Activated naive CD4-positive, alpha-beta T cell treated with anti-CD3 and anti-CD28 coated beads, Interleukin-2, amount 50 U/mL, for 72 hours (primary cell): ENCODE data around the gene HPS4. TPM values are rescaled to one million over a fixed set of nuclear protein-coding genes. Genes with fewer than 3 reads are reported as not detected.

Source experiments
- ATAC-seq, 2 donors: fragments of 150-1000 bp; cut with Tn5 transposase; 2 replicates each; pipeline ENCODE4 v1.10.0; 2021; ENCODE audit warnings: mild to moderate bottlenecking in 2 of 2, moderate library complexity in 2 of 2
- DNase-seq, 2 donors: peaks; one replicate each; pipeline ENCODE4 v3.0.0; 2021 to 2022; ENCODE audit warnings: low spot score in 2 of 2
- H3K27ac Mint-ChIP-seq, 2 donors: one replicate each; pipeline ENCODE4 v1.8.0; 2022; ENCODE audit warnings: mild to moderate bottlenecking in 2 of 2, mixed read lengths in 2 of 2
- H3K36me3 Mint-ChIP-seq, 2 donors: one replicate each; pipeline ENCODE4 v1.8.0; 2022; ENCODE audit warnings: mixed read lengths in 2 of 2
- H3K9me3 Mint-ChIP-seq, 2 donors: one replicate each; pipeline ENCODE4 v1.8.0; 2022; ENCODE audit warnings: mixed read lengths in 2 of 2
- total RNA-seq, 2 donors: library from RNA; stranded (reverse); gene quantifications; one replicate each; pipeline ENCODE4 v1.2.3, GENCODE V29; 2022

The HPS4 gene
- total RNA-seq, 2 donors from 2014 or later, result 51.3 to 62.6 TPM

DNA sequence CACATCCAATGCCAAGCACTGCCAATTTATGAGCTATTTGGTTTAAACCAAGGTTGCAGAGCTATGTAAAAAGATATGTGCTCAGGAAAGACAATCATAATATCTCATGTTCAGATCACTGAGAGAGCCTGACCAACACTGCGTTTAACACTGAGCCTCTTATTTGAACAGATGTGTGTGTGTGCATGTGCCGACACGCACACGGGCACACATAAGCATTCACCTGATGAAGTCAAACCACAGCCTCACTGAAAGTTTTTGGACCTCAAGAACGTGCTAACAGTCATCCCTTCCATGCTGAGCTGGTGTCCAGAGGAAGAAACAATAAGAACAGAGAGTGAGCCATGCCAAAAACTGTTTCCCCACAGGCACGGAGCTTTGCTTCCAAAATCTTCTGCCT lies 23.4 kb downstream of the HPS4 start:
- Mint-ChIP-seq H3K27ac (no peak overlapping the region), H3K36me3 (peaks cover 7 to 15% of the 10 kb centered on the region in 2 donors), H3K9me3 (no peaks in the 10 kb centered on the region)
- no peak for ATAC-seq
- DNase-seq, result no peak

DNA sequence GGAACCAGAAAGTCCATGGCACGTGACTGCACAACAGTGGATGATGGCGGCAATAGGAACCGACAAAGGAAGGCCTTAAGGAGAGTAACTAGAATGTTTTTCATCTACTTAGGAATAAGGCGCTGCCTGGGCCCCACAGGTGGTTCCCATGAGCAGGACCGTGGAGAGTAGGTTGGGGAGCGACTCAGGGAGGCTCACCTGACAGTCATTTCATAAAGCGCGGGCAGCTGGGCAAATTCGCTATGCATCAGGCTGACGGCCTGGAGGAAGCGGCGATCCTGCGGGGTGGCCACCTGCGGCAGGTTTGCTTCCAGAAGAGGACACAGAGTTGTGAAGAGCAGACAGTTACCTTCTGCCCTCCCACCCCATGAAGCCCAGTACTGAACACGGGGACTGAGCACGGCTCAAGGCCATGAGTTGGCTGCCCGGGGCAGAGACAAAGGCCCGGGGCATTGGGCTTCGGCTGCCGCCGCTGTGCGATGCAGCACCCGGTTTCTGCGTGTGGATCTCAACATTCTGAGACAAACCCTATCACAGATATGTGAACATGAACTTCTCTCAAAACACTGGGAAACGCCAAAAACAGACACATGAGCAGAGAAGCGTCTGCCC lies 25.8 kb downstream of the HPS4 start:
- Mint-ChIP-seq H3K9me3 (no peaks in the 10 kb centered on the region), H3K36me3 (peaks cover 0 to 12% of the 10 kb centered on the region in 2 donors), H3K27ac (no peak overlapping the region)
- ATAC-seq (no peak), DNase-seq (no peak)

DNA sequence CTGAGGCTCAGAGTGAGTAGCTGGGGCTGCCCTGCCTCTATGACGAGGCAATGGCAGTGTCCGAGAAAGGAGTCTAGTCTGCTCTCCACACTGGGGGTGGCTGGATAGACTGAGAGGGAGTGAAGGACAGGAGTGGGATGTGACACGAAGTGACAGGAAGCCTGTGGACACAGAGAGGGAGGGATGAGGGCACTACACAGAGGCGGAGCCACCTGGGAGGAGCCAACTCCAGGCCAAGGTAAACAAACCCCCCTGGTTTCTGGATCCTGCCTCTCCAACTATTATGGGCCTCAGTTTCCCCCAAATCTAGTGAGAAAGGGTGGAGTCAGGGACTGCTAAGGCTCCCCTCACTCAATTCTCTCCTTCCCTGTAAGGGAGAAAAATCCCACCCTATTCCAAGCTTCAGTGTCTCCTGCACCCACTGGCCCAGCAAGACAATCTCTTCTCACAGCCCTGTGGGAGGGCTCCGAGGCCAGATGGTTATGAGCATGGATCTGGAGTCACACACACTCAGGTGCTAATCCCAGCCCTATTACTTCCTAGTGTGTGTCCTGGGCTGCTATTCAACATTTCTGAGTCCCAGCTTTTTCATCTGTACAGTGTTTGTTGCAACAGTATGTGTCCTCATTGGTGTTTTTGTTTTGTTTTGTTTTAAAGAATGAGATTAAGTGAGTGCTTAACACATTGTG lies 29.6 kb downstream of the HPS4 start:
- no peak for ATAC-seq

DNA sequence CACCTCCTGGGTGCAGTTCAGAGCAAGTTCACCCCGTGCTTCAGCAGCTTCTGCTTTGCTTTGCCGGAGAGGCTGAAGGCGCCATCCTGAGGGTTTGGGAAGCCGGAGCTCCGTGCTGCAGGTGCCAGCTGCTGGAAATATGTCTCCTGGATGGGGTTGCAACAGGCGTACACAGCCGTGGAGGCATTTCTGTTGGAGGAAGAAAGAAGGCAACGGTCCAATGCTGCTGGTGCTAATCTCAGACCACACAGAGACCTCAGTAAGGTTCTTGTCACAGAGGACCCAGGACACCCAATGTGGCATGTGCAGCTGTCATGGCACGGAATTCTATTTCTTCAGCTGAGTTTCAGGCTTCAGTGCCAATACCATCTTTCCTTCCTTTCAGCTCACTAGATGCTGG lies 30.4 kb downstream of the HPS4 start:
- no peak for DNase-seq
- no peak for ATAC-seq
- no peaks in the 10 kb centered on the region for H3K9me3 Mint-ChIP-seq
- H3K36me3 Mint-ChIP-seq, result peaks cover 0 to 12% of the 10 kb centered on the region in 2 donors
- no peak overlapping the region for H3K27ac Mint-ChIP-seq

More for the DNA sequence above, 29.6 kb downstream of the HPS4 start:
- Mint-ChIP-seq H3K9me3 (no peaks in the 10 kb centered on the region), H3K36me3 (peaks cover 0 to 12% of the 10 kb centered on the region in 2 donors), H3K27ac (peak overlapping the region in 1 of 2 donors; percentile 36)
- DNase-seq, result no peak

DNA sequence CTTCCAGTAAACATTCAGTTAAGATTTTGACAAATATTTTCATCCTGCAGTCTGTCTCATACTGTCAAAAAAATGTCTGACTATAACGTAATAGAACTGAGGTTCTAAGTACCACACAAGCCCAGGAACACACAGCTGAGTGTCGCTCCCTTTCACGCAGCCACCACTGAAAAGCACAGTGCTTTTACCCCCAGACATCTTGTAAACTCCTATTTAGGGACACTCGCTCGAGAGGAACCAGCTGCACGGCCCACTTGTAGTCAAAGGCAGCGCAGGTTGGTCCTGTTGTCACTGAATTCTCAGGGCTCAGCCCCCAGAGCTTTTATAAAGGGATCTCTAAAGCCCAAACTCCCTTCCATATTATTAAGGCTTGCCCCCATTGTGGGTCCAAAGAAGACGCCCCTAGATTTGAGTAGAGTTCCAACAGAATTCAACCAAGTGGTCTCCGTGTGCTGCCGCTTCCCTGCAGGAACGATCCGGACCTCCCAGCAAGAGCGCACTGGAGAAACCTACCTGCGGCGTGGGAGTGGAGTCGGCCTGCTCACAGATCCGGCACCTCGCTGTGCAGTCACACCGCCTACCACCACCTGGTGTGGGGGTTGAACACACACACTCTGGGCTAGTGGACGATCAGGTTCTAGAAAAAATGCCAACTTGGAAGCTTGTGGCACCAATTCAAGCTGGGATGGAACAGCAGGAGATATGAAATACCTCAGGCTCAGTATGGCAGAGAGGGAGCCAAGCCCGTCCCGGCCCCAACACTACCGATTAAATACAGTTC lies 31.2 kb downstream of the HPS4 start:
- no peak for ATAC-seq
- DNase-seq, result no peak
- no peaks in the 10 kb centered on the region for H3K9me3 Mint-ChIP-seq
- no peak overlapping the region for H3K27ac Mint-ChIP-seq
- H3K36me3 Mint-ChIP-seq, result peaks cover 0 to 7% of the 10 kb centered on the region in 2 donors

DNA sequence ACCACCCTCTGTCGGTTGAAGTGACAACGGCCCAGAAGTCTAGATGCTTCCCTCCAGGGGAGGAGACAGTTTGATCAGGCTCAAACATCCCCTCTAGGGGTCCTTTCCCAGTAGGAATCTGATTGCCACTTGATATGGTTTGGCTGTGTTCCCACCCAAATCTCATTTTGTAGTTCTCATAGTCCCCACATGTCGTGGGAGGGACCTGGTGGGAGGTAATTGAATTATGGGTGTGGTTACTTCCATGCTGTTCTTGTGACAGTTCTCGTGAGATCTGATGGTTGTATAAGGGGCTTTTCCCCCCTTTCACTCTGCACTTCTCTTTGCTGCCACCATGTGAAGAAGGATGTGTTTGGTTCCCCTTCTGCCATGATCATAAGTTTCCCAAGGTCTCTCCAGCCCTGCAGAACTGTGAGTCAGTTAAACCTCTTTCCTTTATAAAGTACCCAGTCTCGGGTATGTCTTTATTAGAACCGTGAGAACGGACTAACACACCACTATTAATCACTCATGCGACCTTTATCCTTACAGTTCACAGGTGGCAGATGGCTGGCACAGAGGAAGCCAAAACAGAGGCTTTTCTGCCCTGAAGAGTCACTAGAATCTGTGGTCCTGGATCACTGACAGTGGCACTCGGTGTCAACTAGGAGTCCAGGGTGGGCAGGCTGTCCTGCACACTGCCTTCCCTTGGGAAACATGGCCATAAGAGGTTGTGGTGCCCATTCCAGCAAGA lies 33.0 kb downstream of the HPS4 start:
- Mint-ChIP-seq H3K27ac (peak overlapping the region in 1 of 2 donors; percentile 46), H3K9me3 (no peaks in the 10 kb centered on the region), H3K36me3 (no peaks in the 10 kb centered on the region)
- no peak for DNase-seq
- no peak for ATAC-seq

DNA sequence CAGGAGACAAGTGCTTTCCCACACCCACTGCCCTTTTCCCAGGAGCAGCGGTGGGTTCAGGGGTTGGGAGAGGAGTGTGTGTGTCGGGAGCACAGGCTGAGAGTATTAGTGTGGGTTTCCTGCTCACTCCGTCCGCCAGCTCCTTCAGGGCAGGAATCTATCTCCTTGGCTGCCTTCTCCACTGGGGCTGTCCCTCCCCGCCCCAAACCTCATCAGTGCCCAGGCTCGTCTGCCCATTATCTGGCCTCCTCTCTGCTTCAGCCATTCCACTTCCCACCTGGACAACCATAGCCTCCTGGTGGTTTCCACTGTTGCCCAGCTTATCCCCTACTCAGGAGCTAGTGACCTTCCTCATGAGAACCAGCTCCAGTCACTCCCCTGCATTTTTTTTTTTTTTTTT lies 34.6 kb downstream of the HPS4 start:
- DNase-seq (no peak), ATAC-seq (no peak)
- Mint-ChIP-seq H3K27ac (peak overlapping the region; percentile 53 to 83), H3K9me3 (no peaks in the 10 kb centered on the region), H3K36me3 (peaks cover 0 to 5% of the 10 kb centered on the region in 2 donors)

DNA sequence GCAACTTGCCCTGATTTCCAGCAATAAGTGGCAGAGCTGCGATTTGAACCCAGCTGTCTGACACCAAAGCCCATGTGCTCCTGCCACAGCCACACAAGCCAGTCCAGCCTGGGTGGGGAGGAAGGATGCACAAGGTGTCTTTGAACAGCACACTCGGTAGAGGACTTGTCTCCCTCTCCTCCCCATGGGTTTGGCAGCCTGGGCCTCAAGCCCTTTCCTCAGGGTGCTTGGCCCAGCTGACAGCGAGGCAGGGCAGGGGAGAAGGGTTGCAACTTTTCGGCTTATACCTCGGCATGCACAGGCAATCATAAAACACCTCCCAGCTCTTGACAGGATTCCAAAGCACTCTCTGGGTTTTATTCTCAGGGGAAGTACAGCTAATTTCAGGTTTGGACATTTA lies 35.2 kb downstream of the HPS4 start:
- Mint-ChIP-seq H3K9me3 (no peaks in the 10 kb centered on the region), H3K36me3 (peaks cover 0 to 6% of the 10 kb centered on the region in 2 donors), H3K27ac (peak overlapping the region; percentile 53 to 77)
- no peak for ATAC-seq
- DNase-seq, result no peak

DNA sequence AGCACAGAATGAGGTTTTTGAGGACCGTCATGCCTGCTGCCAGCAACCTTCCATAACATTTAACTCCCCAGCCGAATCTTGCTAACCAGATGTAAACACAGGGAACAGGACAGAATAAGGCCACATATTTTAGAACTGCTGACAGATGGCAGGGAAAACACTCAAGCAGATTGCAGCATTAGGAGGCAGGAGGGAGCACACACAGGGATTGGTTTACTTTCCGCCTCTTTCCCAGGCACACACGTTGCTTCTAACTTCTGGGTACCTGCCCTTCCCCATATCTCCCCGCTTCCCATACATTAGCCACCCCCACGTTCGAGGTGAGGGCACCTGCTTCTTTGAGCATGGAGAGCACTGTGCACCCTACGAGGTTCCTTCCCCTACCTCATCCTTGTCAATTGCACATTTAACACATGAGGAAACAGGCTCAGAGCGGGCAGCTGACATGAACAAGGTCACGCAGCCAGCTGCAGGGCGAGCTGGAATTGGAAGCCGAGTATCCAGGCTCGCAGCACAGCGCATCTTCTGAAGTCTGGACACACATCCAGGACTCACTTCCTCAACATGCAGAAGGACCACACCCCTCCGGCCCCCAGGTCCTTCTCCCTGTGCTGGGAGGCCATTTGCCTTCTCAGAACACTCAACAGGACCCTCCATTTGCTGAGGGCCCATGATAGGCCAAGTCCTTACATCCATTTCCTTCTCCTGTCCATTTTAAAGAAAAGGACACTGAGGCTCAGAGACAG lies 35.8 kb downstream of the HPS4 start:
- Mint-ChIP-seq H3K9me3 (no peaks in the 10 kb centered on the region), H3K36me3 (peaks cover 0 to 6% of the 10 kb centered on the region in 2 donors), H3K27ac (peak overlapping the region; percentile 53 to 91)
- DNase-seq, result no peak
- ATAC-seq, result no peak

DNA sequence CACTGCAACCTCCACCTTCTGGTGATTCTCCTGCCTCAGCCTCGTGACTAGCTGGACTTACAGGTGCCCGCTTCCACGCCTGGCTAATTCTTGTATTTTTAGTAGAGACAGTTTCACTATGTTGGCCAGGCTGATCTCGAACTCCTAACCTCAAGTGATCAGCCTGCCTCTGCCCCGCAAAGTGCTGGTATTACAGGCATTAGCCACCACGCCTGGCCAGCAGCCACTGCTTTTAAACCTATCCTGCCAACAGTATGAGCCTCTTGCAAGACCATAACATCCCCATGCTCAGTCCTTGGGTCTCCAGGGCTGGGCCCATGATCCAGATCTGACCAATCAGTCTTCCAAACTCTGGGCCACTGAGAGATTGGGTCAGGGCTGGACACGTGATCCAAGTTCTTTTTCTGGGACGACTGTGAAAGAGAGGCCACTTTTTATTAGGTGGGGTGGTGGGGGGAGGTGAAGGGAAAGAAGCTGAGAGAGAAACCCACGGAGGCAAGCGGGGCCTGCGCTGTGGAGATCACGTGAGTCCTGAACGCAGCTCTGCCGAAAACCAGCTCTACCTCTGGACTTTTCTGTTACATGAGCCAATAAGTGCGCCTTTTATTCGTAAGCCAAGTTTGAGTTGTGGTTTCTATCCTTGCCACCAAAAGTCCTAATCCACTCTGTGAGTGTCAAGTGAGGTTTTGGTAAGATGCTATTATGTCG lies 36.6 kb downstream of the HPS4 start:
- DNase-seq (no peak), ATAC-seq (no peak)
- peaks cover 0 to 6% of the 10 kb centered on the region in 2 donors for H3K36me3 Mint-ChIP-seq
- H3K27ac Mint-ChIP-seq, result peak overlapping the region; percentile 53 to 61
- no peaks in the 10 kb centered on the region for H3K9me3 Mint-ChIP-seq

DNA sequence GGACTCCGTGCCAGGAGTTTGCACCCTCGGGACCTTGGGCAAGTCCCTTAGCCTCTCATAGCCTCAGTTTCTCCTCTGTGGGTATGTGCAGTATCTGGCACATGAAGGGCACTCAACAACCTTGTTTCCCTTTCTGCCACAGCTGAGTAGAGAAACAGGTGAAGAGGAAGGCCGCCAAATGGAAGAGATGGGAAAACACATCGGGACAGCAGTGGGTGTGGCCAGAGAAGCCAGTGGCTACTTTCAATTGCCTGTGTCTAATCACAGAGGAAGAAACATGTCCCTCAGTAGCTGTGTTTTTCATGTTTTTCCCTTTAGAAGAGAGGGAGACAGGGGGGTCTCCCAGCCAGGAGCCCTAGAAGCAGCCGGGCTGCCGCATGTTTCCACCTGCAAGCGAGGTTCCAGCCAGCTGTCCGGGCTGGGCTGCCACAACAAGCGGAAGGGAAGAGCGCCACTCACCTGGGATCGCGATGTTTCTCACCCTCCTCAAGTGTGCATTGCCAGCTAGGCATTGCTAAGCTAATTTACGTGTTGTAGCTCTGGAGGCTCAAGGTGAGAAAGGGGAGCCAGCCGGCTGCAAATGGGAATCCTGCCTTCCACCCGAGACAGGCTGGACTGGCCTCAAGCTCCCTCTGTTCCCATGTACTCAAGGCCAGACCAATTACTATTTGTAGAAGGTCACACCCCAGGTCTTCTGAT lies 37.9 kb downstream of the HPS4 start:
- peak overlapping the region in 1 of 2 donors; percentile 22 for H3K27ac Mint-ChIP-seq
- H3K9me3 Mint-ChIP-seq, result no peaks in the 10 kb centered on the region
- no peak for DNase-seq
- peaks cover 0 to 6% of the 10 kb centered on the region in 2 donors for H3K36me3 Mint-ChIP-seq
- no peak for ATAC-seq

DNA sequence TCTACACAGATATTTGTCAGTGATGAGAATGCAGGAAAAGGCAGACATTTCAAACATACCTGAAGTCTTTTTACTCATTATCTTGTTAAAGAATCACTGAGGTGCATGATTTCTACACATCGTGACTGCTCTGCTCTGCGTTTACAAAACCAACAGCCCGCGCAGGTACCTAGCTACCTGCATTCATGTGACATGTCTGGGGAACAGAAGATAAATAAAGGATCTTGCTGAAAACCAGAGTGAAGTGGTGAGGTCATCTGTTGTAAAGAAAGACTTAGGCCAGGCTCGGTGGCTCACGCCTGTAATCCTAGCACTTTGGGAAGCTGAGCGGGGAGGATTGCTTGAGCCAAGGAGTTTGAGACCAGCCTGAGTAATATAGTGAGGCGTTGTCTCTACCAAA lies 38.8 kb downstream of the HPS4 start:
- Mint-ChIP-seq H3K9me3 (no peaks in the 10 kb centered on the region), H3K27ac (peak overlapping the region in 1 of 2 donors; percentile 22), H3K36me3 (peaks cover 0 to 6% of the 10 kb centered on the region in 2 donors)
- DNase-seq (no peak), ATAC-seq (no peak)

DNA sequence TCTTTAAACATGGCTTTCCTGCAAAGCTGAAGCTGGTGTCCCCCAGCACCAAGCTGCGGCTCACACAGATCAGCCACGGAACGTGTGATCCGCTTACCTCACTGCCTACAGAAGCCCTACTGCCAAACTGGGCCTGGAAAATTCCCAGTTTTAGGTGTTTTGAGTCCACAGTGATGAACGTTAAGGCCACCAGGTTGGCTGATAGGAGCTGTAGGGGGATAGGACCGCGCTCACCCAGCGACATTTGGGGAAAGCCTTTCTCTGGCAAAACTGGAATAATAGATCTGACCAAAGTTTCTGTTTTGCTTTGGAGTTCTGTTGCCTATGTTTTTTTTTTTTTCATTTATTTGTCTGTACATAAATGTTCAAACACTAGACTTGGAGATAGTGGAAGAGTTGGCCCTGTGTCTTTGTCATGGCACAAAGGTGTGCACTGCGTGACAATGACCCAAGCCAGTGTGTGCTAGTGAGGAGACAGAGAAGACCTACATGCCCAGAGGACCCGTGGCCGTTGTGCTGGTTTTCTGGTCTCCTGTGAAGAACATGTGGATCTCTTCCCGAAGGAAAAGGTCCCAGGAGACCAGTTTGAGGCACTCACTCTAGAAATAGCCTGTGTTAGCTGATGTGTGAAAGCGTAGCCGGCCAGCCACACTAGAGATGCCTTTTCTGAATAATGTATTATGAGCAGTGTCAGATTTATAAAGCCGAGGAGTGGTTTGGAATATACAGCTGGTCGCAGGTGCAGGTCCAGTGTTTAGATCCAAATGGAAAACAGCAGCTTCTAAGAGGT lies 39.5 kb downstream of the HPS4 start:
- peak overlapping the region in 1 of 2 donors; percentile 85 for H3K27ac Mint-ChIP-seq
- peaks cover 0 to 6% of the 10 kb centered on the region in 2 donors for H3K36me3 Mint-ChIP-seq
- DNase-seq (no peak), ATAC-seq (no peak)
- H3K9me3 Mint-ChIP-seq, result no peaks in the 10 kb centered on the region

DNA sequence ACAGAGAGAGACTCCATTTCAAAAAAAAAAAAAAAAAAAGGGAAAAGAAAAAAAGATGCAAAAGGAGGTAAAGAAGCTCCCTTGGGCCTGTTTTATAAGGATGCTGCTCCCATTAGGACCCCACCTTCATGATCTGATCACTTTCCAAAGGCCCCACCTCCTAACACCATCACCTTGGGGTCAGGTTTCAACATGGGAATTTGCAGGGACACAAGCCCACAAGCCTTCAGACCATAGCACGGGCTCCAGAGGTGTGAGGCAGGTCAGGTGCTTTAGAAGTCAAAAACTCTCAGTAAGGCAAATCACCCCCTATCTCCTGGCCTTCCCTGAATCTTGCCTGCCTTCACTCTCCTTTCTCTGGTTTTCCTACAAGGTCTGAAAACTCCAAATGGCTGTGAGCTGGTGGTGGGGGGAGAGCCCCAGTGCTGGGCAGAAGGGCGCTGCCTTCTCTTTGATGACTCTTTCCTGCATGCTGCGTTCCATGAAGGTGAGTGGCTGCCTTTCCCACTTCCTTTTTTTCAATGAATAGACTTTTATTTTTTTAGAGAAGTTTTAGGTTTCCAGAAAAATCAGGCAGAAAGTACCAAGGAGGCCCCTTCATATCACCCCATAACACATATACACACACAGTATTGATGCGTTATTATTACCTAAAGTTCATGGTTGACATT lies 41.4 kb downstream of the HPS4 start:
- ATAC-seq (no peak), DNase-seq (no peak)
- Mint-ChIP-seq H3K36me3 (peaks cover 0 to 6% of the 10 kb centered on the region in 2 donors), H3K27ac (peak overlapping the region in 1 of 2 donors; percentile 75), H3K9me3 (no peaks in the 10 kb centered on the region)
